GOT3 (cell line): ENCODE data around the gene APOD.
"Not testable (repeated sequence)": the region's sequence is repeated elsewhere in the genome, so short reads cannot be mapped to it uniquely, and the experiment has no call there.

ENCODE experiments used
- DNase-seq: peaks from one replicate; lab custom pipeline; 2025; ENCODE audit warnings: mixed read lengths; lab: John Stamatoyannopoulos, UW

APOD gene

GRCh38 chr3:195617784-195618659 is 34.3 kb upstream of the APOD start:
- not testable (repeated sequence) for DNase-seq

- not testable (repeated sequence) for DNase-seq
Measured at GRCh38 chr3:195617134-195617533, 33.4 kb upstream of the APOD start.

- no peak for DNase-seq
Measured at GRCh38 chr3:195616681-195617080, 32.9 kb upstream of the APOD start.

GRCh38 chr3:195615952-195616537 is 32.3 kb upstream of the APOD start:
- DNase-seq: not testable (repeated sequence)

- DNase-seq: not testable (repeated sequence)
Measured at GRCh38 chr3:195614672-195615504, 31.1 kb upstream of the APOD start.

- no peak for DNase-seq
Measured at GRCh38 chr3:195613468-195614069, 29.8 kb upstream of the APOD start.

GRCh38 chr3:195612075-195612800 is 28.5 kb upstream of the APOD start:
- no peak for DNase-seq

GRCh38 chr3:195609229-195609628 is 25.5 kb upstream of the APOD start:
- DNase-seq: no peak

- not testable (repeated sequence) for DNase-seq
Measured at GRCh38 chr3:195601785-195602184, 18.0 kb upstream of the APOD start.

GRCh38 chr3:195601382-195601781 is 17.6 kb upstream of the APOD start:
- DNase-seq: no peak

GRCh38 chr3:195599926-195600325 is 16.2 kb upstream of the APOD start:
- not testable (repeated sequence) for DNase-seq

GRCh38 chr3:195599516-195599915 is 15.8 kb upstream of the APOD start:
- DNase-seq: not testable (repeated sequence)

- no peak for DNase-seq
Measured at GRCh38 chr3:195597848-195598247, 14.1 kb upstream of the APOD start.

- no peak for DNase-seq
Measured at GRCh38 chr3:195597229-195597628, 13.5 kb upstream of the APOD start.

GRCh38 chr3:195596765-195597171 is 13.0 kb upstream of the APOD start:
- no peak for DNase-seq

GRCh38 chr3:195595785-195596531 is 12.2 kb upstream of the APOD start:
- no peak for DNase-seq

- DNase-seq: no peak
Measured at GRCh38 chr3:195591852-195592251, 8.1 kb upstream of the APOD start.

- no peak for DNase-seq
Measured at GRCh38 chr3:195591220-195591619, 7.5 kb upstream of the APOD start.

- not testable (repeated sequence) for DNase-seq
Measured at GRCh38 chr3:195590381-195590780, 6.6 kb upstream of the APOD start.

GRCh38 chr3:195589796-195590195 is 6.1 kb upstream of the APOD start:
- DNase-seq: not testable (repeated sequence)

- DNase-seq: no peak
Measured at GRCh38 chr3:195587824-195588223, 4.1 kb upstream of the APOD start.
